Measurements from ENCODE around the gene RPE. TPM values are rescaled to one million over a fixed set of nuclear protein-coding genes. Genes with fewer than 3 reads are reported as not detected.
A peak's percentile ranks its signal among the peaks of the same experiment; 100 is the strongest.

RPE gene
- total RNA-seq, 4 donors from 2014 or later: 40.0 to 91.9 (median 59.6) TPM

DNA sequence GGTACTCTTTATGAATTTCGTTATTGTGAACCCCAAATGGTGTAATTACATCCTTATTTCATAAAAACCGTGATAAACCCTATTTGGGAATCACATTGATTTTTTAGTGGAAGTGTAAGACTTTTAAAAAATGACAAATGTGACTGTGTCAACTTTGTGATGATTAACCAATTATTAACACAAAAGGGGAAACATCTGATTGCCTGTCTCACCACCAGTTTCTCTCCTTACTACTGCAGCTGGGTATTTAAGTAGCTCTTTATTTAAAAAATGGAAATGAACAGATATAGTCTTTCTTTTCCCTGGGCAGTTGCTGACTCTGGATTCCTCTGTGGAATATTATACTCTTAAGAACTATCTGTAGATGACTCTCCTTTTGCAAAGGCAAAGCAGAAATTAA, 11.6 kb upstream of the RPE start:
- WGBS, 2 donors: 74 to 83% methylated on average over 2 of the region's 2 CpGs
- no peak overlapping the region for H3K4me3 ChIP-seq (ENCODE audit: low read depth, poor library complexity, severe bottlenecking)
- no peak for TF ChIP-seq POLR2A (IDR thresholded peaks at IDR 0.05)
- TF ChIP-seq, protein P1, sequence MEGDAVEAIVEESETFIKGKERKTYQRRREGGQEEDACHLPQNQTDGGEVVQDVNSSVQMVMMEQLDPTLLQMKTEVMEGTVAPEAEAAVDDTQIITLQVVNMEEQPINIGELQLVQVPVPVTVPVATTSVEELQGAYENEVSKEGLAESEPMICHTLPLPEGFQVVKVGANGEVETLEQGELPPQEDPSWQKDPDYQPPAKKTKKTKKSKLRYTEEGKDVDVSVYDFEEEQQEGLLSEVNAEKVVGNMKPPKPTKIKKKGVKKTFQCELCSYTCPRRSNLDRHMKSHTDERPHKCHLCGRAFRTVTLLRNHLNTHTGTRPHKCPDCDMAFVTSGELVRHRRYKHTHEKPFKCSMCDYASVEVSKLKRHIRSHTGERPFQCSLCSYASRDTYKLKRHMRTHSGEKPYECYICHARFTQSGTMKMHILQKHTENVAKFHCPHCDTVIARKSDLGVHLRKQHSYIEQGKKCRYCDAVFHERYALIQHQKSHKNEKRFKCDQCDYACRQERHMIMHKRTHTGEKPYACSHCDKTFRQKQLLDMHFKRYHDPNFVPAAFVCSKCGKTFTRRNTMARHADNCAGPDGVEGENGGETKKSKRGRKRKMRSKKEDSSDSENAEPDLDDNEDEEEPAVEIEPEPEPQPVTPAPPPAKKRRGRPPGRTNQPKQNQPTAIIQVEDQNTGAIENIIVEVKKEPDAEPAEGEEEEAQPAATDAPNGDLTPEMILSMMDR (IDR thresholded peaks at IDR 0.05): no peak
- intact Hi-C loops (cut with DNase I; ENCODE audit: low total_unique reads): no loop called here
- DNase-seq (ENCODE audit: low spot score in 2 of 2): no peak

GRCh38 chr2:209993968-209994367, 8.5 kb upstream of the RPE start:
- intact Hi-C loops (cut with DNase I; ENCODE audit: low total_unique reads): no loop called here
- no peak for TF ChIP-seq POLR2A (IDR thresholded peaks at IDR 0.05)
- TF ChIP-seq, protein P1 (IDR thresholded peaks at IDR 0.05): no peak
- DNase-seq (ENCODE audit: low spot score in 2 of 2): no peak
- 90 to 92% methylated on average over 9 of the region's 9 CpGs for WGBS, 2 donors
- H3K4me3 ChIP-seq (ENCODE audit: low read depth, poor library complexity, severe bottlenecking): no peak overlapping the region

DNA sequence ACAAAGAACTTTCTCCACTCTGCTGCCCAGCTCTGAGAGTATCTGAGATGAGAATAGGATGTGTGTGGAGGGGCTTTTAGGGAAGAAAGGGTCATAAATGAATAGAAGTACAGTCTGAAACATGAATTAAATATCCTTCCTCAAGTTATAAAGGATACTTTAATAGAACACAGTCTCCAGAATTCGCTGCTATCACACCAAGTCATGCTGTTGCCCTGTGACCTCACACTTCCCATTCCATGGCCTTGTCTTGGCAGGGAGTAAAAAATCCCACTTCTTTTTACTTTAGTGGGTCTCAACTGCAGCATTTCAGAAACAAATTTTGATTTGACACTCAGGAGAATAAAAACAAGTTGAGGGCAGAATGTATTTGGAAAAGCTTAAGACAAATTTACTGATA, 3.8 kb upstream of the RPE start:
- no peak overlapping the region for H3K4me3 ChIP-seq (ENCODE audit: low read depth, poor library complexity, severe bottlenecking)
- TF ChIP-seq, protein P1 (IDR thresholded peaks at IDR 0.05): no peak
- TF ChIP-seq POLR2A (IDR thresholded peaks at IDR 0.05): no peak
- intact Hi-C loops (cut with DNase I; ENCODE audit: low total_unique reads): no loop called here
- 61 to 75% methylated on average over 1 of the region's 1 CpG for WGBS, 2 donors
- no peak for DNase-seq (ENCODE audit: low spot score in 2 of 2)

DNA sequence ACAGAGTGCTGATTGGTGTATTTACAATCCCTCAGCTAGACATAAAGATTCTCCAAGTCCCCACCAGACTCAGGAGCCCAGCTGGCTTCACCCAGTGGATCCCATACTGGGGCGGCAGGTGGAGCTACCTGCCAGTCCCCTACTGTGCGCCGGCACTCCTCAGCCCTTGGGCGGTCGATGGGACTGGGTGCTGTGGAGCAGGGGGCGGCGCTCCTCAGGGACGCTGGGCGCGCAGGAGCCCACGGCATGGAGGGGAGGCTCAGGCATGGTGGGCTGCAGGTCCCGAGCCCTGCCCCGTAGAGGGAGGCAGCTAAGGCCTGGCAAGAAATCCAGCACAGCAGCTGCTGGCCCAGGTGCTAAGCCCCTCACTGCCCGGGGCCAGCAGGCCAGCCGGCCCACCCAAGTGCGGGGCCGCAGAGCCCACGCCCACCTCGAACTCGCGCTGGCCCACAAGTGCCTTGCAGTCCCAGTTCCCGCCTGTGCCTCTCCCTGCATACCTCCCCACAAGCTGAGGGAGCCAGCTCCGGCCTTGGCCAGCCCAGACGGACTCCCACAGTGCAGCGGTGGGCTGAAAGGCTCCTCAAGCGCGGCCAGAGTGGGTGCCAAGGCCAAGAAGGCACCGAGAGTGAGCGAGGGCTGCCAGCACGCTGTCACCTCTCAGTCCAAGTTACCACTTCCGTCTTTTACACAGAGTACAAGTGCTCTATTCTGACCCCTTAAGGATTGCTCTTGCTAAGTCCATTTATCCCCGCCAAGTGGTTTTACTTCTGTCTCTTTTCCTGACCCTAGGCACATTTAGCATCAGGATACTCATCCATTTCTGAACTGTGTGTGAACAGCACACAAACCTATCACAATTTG, 1.7 kb upstream of the RPE start:
- no peak overlapping the region for H3K4me3 ChIP-seq (ENCODE audit: low read depth, poor library complexity, severe bottlenecking)
- intact Hi-C loops (cut with DNase I; ENCODE audit: low total_unique reads): no loop called here
- no peak for TF ChIP-seq POLR2A (IDR thresholded peaks at IDR 0.05)
- TF ChIP-seq, protein P1 (IDR thresholded peaks at IDR 0.05): no peak
- no peak for DNase-seq (ENCODE audit: low spot score in 2 of 2)
- WGBS, 2 donors: 95 to 97% methylated on average over 22 to 26 of the region's 32 CpGs

- intact Hi-C loops (cut with DNase I; ENCODE audit: low total_unique reads): no loop called here
- H3K4me3 ChIP-seq (ENCODE audit: low read depth, poor library complexity, severe bottlenecking): peak overlapping the region; percentile 96
- 28 to 31% methylated on average over 2 of the region's 2 CpGs for WGBS, 2 donors
- TF ChIP-seq POLR2A (IDR thresholded peaks at IDR 0.05): no peak
- TF ChIP-seq, protein P1 (IDR thresholded peaks at IDR 0.05): no peak
- no peak for DNase-seq (ENCODE audit: low spot score in 2 of 2)
Measured at GRCh38 chr2:210003359-210003758, 921 bp downstream of the RPE start.

All from lower leg skin (tissue), 4 donors.